Left cardiac atrium (tissue), 4 donors: ENCODE results near the gene FCAMR. TPM values are rescaled to one million over a fixed set of nuclear protein-coding genes. Genes with fewer than 3 reads are reported as not detected.

ENCODE experiments used
- ATAC-seq, 2 donors: fragments of 200-7000 bp; cut with Tn5 transposase; one replicate each; pipeline ENCODE4 v1.9.1; 2020; ENCODE audit warnings: mild to moderate bottlenecking in 2 of 2, moderate library complexity in 2 of 2
- DNase-seq: peaks from one replicate; pipeline ENCODE4 v3.0.0-alpha.2; 2020
- intact Hi-C, 2 donors: fragments of 100-400 bp; cut with DNase I; formaldehyde crosslinking; loops; one replicate each; pipeline versions ENCODE4 v1.14.1 to v1.15.1; 2022 to 2023
- total RNA-seq, 2 donors: library from RNA; stranded (reverse); fragmentation: NEBNext Ultra II Directional; extraction: Animal tissue kit (Norgen Biotek cat#: 25700); gene quantifications; one replicate each; pipeline ENCODE4 v1.2.1, GENCODE V29; 2021
- donor health status: DM: no; HTN: yes; CAD: no.
- donor health status: DM: no; HTN: yes; CAD: no; lungs with severe emphysema.
- donor health status: DM: yes; HTN: yes; CAD: no.
- donor health status: Dilated cardiomyopathy.

Gene FCAMR
- total RNA-seq, 2 donors from 2014 or later: not detected

DNA sequence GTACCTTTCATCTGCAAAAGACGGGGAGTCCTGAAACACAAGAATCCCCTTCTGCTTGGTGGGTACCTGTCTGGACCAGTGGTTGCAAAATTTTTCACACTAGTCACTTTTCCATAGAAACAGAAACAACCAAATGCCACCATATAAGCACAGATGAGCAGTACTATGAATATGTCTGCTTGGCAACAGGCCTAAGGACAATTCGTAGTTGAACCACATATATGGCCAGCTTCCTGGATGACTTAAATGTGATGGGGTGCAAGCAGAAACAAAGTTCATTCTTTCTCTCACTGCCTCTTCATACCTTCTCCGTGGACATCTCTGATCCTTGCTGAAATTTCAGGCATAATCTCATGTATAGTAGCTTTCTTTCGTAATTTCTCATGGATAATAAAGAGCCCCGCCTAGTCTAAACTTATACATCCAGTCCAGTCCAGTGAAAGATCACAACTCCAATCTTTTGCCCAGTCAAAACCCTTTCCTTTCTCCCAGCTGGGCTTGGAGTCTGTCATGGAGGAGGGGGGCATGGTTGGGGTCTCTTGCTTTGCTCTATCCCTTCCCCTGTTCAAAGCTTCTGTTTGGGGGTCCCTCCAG is 7.0 kb downstream of the FCAMR start:
- ATAC-seq (no peak), DNase-seq (no peak)
- intact Hi-C loops: no loop called here

- ATAC-seq (peak in 1 of 2 donors; percentile 16), DNase-seq (no peak)
- intact Hi-C loops: no loop called here
Observed at GRCh38 chr1:206962272-206962671, 8.0 kb downstream of the FCAMR start.

DNA sequence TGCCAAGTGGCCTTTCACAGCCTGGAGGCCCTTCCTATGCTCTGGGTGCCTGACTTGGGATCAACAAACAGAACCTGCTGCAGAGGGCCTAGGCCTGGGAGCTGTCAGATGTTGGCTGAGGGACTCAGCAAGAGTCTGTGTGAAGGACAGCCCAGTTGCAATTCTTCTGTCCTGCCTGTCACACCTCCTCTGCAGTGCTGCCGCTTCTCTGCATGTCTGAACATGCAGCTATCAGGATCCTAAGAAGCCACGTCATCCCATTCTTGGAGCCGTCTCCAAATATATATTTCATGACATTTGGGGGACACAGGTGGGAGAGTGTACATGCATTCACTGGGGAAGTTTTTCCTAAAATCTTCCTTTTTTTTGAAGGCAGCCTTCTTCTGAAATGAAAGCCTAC is 8.6 kb downstream of the FCAMR start:
- ATAC-seq: no peak
- intact Hi-C loops: no loop called here
- DNase-seq: no peak

DNA sequence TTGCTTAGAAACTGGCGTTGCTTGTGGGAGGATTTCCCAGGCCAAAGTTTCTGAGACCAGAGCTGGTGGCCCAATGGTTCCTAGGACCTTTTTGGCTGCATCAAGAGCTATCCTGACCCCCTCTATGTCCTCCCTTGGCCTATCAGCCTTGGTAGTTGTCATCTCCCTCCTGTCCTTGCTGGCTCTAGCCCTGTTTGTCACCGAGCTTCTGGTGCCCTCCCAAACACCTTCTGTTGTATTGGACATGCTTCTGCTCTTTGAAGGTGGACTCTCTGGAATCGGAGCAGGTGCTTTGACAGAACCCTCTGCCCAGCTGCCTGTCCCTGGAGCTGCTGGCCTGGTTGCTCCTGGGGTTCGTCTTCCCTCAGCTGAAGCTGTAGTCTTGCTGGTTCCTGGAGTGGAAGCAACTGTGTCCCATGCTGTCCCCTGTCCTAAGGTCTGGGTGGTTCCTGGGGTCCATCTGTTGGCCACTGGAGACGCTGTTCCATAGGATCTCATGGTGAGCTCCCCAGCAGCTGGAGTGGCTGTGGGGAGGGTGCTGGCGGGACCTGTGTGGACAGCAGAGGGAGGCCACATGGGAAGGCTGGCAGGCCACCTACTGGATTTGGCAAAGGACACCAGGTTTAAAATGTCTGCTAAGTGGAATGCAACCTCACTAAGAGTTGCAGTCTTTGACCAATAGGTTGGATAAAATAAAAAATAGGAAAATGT is 9.4 kb downstream of the FCAMR start:
- no peak for ATAC-seq
- DNase-seq: no peak
- intact Hi-C loops: no loop called here

GRCh38 chr1:206958144-206958543 is 12.1 kb downstream of the FCAMR start:
- intact Hi-C loops: no loop called here
- ATAC-seq: no peak
- no peak for DNase-seq

- intact Hi-C loops: no loop called here
- ATAC-seq (no peak), DNase-seq (no peak)
Observed at GRCh38 chr1:206957639-206958038, 12.6 kb downstream of the FCAMR start.

DNA sequence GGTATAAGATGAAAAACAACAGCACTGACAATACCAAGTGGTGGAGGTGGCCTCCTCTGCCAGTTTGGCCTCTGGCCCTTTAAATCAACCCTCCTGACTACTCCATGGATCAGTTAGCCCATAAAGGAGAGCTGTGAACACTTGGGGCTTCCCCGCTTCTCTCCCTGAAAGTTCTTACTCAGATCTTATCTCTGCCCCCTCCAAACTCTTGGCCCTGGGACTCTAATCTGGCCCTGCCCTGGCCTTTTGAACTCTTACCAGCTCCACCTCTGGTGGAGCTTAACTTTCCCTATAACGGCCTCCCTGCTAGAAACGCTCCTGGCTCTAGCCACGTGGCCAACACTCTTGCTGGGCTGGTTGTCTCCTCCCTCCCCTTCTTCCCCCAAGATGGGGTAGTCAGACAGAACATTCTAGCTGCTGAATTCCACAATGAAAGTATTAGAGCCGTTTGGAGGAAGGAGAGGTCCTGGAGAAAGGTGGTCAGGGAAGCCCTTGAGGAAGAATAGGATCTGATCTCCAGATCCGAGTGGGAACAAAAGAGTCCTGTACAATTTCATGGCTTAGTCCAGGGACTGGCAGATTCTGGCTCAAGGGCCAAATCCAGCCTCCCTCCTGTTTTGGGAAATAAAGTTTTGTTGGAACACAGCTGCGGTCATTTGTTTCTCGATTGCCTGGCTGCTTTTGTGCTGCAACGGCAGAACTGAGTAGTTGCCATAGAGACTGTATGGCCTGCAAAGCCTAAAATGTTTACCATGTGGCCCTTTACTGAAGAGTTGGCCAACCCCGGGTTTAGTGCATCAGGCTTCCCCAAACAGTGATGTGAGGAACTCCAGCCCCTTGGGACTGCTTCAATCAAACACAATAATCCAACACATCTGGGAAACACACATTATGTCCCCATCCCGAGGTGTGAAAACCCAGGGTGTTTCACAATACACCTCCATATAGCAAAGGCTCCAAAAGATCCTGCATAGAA is 14.5 kb downstream of the FCAMR start:
- DNase-seq (no peak), ATAC-seq (peak in 1 of 2 donors; percentile 51)
- intact Hi-C loops: no loop called here

GRCh38 chr1:206954459-206955342 is 15.6 kb downstream of the FCAMR start:
- DNase-seq: no peak
- intact Hi-C loops: no loop called here
- ATAC-seq: no peak

GRCh38 chr1:206953626-206954025 is 16.6 kb downstream of the FCAMR start:
- no peak for DNase-seq
- no peak for ATAC-seq
- intact Hi-C loops: no loop called here

DNA sequence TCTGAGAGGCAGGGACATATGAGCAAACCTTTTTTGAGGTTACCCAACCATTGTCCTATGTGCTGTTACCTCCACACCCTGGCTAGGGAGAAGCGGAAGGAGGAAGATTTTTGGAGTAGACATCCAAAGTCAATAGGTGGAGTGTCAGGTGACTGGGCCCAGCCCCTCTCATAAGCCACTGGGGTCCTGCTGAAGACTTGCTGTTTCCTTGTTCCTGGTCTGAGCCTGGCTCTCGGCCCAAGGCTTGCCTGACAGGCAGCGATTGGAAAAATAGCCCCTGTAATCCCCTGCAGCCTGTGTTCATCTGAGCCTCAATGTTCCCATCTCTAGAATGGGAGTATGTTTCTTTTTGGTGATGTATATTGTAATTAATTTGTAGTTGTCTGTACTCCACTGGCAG is 17.1 kb downstream of the FCAMR start:
- DNase-seq: no peak
- intact Hi-C loops: no loop called here
- ATAC-seq: no peak

GRCh38 chr1:206952171-206952570 is 18.1 kb downstream of the FCAMR start:
- intact Hi-C loops: no loop called here
- ATAC-seq (no peak), DNase-seq (no peak)

- DNase-seq (no peak), ATAC-seq (no peak)
- intact Hi-C loops: no loop called here
Observed at GRCh38 chr1:206951318-206952100, 18.8 kb downstream of the FCAMR start.

GRCh38 chr1:206949641-206950040 is 20.6 kb downstream of the FCAMR start:
- intact Hi-C loops: no loop called here
- ATAC-seq (no peak), DNase-seq (no peak)

DNA sequence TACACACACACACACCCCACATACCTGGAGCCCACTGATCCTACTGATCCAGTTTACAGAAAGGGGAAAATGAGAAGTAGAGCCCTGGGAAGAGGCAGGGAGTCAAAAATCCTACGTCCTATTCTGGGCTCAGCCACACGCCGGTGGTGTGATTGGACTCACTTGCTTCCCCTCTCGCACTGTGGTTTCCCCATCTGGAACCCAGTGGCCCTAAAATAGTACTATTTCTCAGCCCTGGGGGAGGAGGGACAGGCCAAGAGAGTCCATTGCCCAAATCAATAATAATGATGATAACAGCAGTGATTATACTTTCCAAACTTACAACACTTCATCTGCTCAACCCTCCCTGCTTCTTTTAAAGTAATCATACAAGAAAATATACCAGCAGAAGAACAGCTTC is 21.1 kb downstream of the FCAMR start:
- intact Hi-C loops: no loop called here
- no peak for DNase-seq
- ATAC-seq: no peak

GRCh38 chr1:206947255-206947654 is 23.0 kb downstream of the FCAMR start:
- DNase-seq (no peak), ATAC-seq (no peak)
- intact Hi-C loops: no loop called here

- intact Hi-C loops: no loop called here
- DNase-seq: no peak
- no peak for ATAC-seq
Observed at GRCh38 chr1:206946261-206946660, 24.0 kb downstream of the FCAMR start, which contains the start of gene PIGR. Gene PIGR (minus strand): TSS chr1:206946466. CDS start chr1:206940531, 5,935 bp downstream.

DNA sequence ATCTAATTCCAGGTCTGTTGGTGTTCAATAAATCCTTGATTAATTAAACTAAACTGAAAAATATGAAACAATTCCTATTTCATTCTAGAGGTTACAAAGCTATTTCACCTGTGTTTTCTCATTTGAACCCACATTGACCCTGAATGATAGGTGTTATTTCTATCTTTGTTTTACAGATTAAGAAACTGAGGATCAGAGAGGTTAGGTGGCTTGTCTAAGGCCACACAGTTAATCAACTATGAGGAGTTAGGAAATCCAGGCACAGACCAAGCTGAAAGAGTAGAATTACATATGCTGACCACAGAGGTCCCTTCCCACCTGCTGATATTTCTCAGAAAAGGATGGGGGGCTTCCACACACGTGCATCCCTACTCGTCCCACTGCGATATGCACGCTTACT is 24.5 kb downstream of the FCAMR start:
- ATAC-seq: no peak
- intact Hi-C loops: no loop called here

GRCh38 chr1:206944703-206945102 is 25.6 kb downstream of the FCAMR start:
- DNase-seq (no peak), ATAC-seq (no peak)
- intact Hi-C loops: no loop called here

More for the DNA sequence above, 24.5 kb downstream of the FCAMR start:
- no peak for DNase-seq
